Measurements from ENCODE around the gene RFX2.

Gene RFX2

GRCh38 chr19:6097911-6098310 is 12.4 kb downstream of the RFX2 start:
- no peak for DNase-seq
- H3K4me1 ChIP-seq (ENCODE audit: control insufficient read depth, insufficient read depth, low read length, poor library complexity, severe bottlenecking), result no peaks in the 10 kb centered on the region
- H3K9me3 ChIP-seq (ENCODE audit: control insufficient read depth, low read length), result no peaks in the 10 kb centered on the region
- no peak overlapping the region for H3K27ac ChIP-seq (ENCODE audit: insufficient read depth, low read length, poor library complexity, severe bottlenecking)
- H3K36me3 ChIP-seq (ENCODE audit: control insufficient read depth, insufficient read depth, low read length), result no peaks in the 10 kb centered on the region
- H3K4me3 ChIP-seq (ENCODE audit: insufficient read depth, low read depth, low read length, poor library complexity, severe bottlenecking), result no peak overlapping the region
- no peaks in the 10 kb centered on the region for H3K27me3 ChIP-seq (replicated peaks; ENCODE audit: control insufficient read depth, insufficient read depth, low read length, poor library complexity, severe bottlenecking)

GRCh38 chr19:6095760-6096159 is 14.5 kb downstream of the RFX2 start:
- H3K27ac ChIP-seq (ENCODE audit: insufficient read depth, low read length, poor library complexity, severe bottlenecking), result no peak overlapping the region
- no peak overlapping the region for H3K4me3 ChIP-seq (ENCODE audit: insufficient read depth, low read depth, low read length, poor library complexity, severe bottlenecking)
- H3K4me1 ChIP-seq (ENCODE audit: control insufficient read depth, insufficient read depth, low read length, poor library complexity, severe bottlenecking), result no peaks in the 10 kb centered on the region
- no peaks in the 10 kb centered on the region for H3K27me3 ChIP-seq (replicated peaks; ENCODE audit: control insufficient read depth, insufficient read depth, low read length, poor library complexity, severe bottlenecking)
- no peak for DNase-seq
- no peaks in the 10 kb centered on the region for H3K36me3 ChIP-seq (ENCODE audit: control insufficient read depth, insufficient read depth, low read length)
- H3K9me3 ChIP-seq (ENCODE audit: control insufficient read depth, low read length), result no peaks in the 10 kb centered on the region

- H3K27ac ChIP-seq (ENCODE audit: insufficient read depth, low read length, poor library complexity, severe bottlenecking), result no peak overlapping the region
- no peak overlapping the region for H3K4me3 ChIP-seq (ENCODE audit: insufficient read depth, low read depth, low read length, poor library complexity, severe bottlenecking)
- H3K27me3 ChIP-seq (replicated peaks; ENCODE audit: control insufficient read depth, insufficient read depth, low read length, poor library complexity, severe bottlenecking), result no peaks in the 10 kb centered on the region
- peaks cover 4% of the 10 kb centered on the region for H3K4me1 ChIP-seq (ENCODE audit: control insufficient read depth, insufficient read depth, low read length, poor library complexity, severe bottlenecking)
- no peaks in the 10 kb centered on the region for H3K36me3 ChIP-seq (ENCODE audit: control insufficient read depth, insufficient read depth, low read length)
- H3K9me3 ChIP-seq (ENCODE audit: control insufficient read depth, low read length), result no peaks in the 10 kb centered on the region
- no peak for DNase-seq
Observed at GRCh38 chr19:6092329-6093286, 17.7 kb downstream of the RFX2 start.

- Histone ChIP-seq H3K9me3 (ENCODE audit: control insufficient read depth, low read length) (no peaks in the 10 kb centered on the region), H3K4me3 (ENCODE audit: insufficient read depth, low read depth, low read length, poor library complexity, severe bottlenecking) (no peak overlapping the region), H3K4me1 (ENCODE audit: control insufficient read depth, insufficient read depth, low read length, poor library complexity, severe bottlenecking) (peaks cover 10% of the 10 kb centered on the region), H3K27ac (ENCODE audit: insufficient read depth, low read length, poor library complexity, severe bottlenecking) (no peak overlapping the region), H3K36me3 (ENCODE audit: control insufficient read depth, insufficient read depth, low read length) (no peaks in the 10 kb centered on the region), H3K27me3 (replicated peaks; ENCODE audit: control insufficient read depth, insufficient read depth, low read length, poor library complexity, severe bottlenecking) (no peaks in the 10 kb centered on the region)
- no peak for DNase-seq
Observed at GRCh38 chr19:6091771-6092291, 18.5 kb downstream of the RFX2 start.

- Histone ChIP-seq H3K9me3 (ENCODE audit: control insufficient read depth, low read length) (no peaks in the 10 kb centered on the region), H3K27ac (ENCODE audit: insufficient read depth, low read length, poor library complexity, severe bottlenecking) (no peak overlapping the region), H3K4me1 (ENCODE audit: control insufficient read depth, insufficient read depth, low read length, poor library complexity, severe bottlenecking) (peaks cover 10% of the 10 kb centered on the region), H3K27me3 (replicated peaks; ENCODE audit: control insufficient read depth, insufficient read depth, low read length, poor library complexity, severe bottlenecking) (no peaks in the 10 kb centered on the region), H3K36me3 (ENCODE audit: control insufficient read depth, insufficient read depth, low read length) (no peaks in the 10 kb centered on the region), H3K4me3 (ENCODE audit: insufficient read depth, low read depth, low read length, poor library complexity, severe bottlenecking) (no peak overlapping the region)
- no peak for DNase-seq
Observed at GRCh38 chr19:6090634-6091033, 19.7 kb downstream of the RFX2 start.

- no peak for DNase-seq
- Histone ChIP-seq H3K27me3 (replicated peaks; ENCODE audit: control insufficient read depth, insufficient read depth, low read length, poor library complexity, severe bottlenecking) (no peaks in the 10 kb centered on the region), H3K4me1 (ENCODE audit: control insufficient read depth, insufficient read depth, low read length, poor library complexity, severe bottlenecking) (peaks cover 10% of the 10 kb centered on the region), H3K36me3 (ENCODE audit: control insufficient read depth, insufficient read depth, low read length) (no peaks in the 10 kb centered on the region), H3K27ac (ENCODE audit: insufficient read depth, low read length, poor library complexity, severe bottlenecking) (no peak overlapping the region), H3K9me3 (ENCODE audit: control insufficient read depth, low read length) (no peaks in the 10 kb centered on the region), H3K4me3 (ENCODE audit: insufficient read depth, low read depth, low read length, poor library complexity, severe bottlenecking) (no peak overlapping the region)
Observed at GRCh38 chr19:6088602-6089049, 21.7 kb downstream of the RFX2 start.

- peaks cover 10% of the 10 kb centered on the region for H3K4me1 ChIP-seq (ENCODE audit: control insufficient read depth, insufficient read depth, low read length, poor library complexity, severe bottlenecking)
- H3K27ac ChIP-seq (ENCODE audit: insufficient read depth, low read length, poor library complexity, severe bottlenecking), result peak overlapping the region; percentile 27
- H3K4me3 ChIP-seq (ENCODE audit: insufficient read depth, low read depth, low read length, poor library complexity, severe bottlenecking), result peak overlapping the region; percentile 19
- no peaks in the 10 kb centered on the region for H3K9me3 ChIP-seq (ENCODE audit: control insufficient read depth, low read length)
- DNase-seq, result no peak
- H3K36me3 ChIP-seq (ENCODE audit: control insufficient read depth, insufficient read depth, low read length), result no peaks in the 10 kb centered on the region
- no peaks in the 10 kb centered on the region for H3K27me3 ChIP-seq (replicated peaks; ENCODE audit: control insufficient read depth, insufficient read depth, low read length, poor library complexity, severe bottlenecking)
Observed at GRCh38 chr19:6087074-6087571, 23.2 kb downstream of the RFX2 start.

GRCh38 chr19:6086068-6086788 is 24.1 kb downstream of the RFX2 start:
- Histone ChIP-seq H3K27ac (ENCODE audit: insufficient read depth, low read length, poor library complexity, severe bottlenecking) (no peak overlapping the region), H3K36me3 (ENCODE audit: control insufficient read depth, insufficient read depth, low read length) (no peaks in the 10 kb centered on the region), H3K4me1 (ENCODE audit: control insufficient read depth, insufficient read depth, low read length, poor library complexity, severe bottlenecking) (peaks cover 10% of the 10 kb centered on the region), H3K4me3 (ENCODE audit: insufficient read depth, low read depth, low read length, poor library complexity, severe bottlenecking) (peak overlapping the region; percentile 19), H3K27me3 (replicated peaks; ENCODE audit: control insufficient read depth, insufficient read depth, low read length, poor library complexity, severe bottlenecking) (no peaks in the 10 kb centered on the region), H3K9me3 (ENCODE audit: control insufficient read depth, low read length) (no peaks in the 10 kb centered on the region)
- DNase-seq, result no peak

- H3K27ac ChIP-seq (ENCODE audit: insufficient read depth, low read length, poor library complexity, severe bottlenecking), result no peak overlapping the region
- peaks cover 10% of the 10 kb centered on the region for H3K4me1 ChIP-seq (ENCODE audit: control insufficient read depth, insufficient read depth, low read length, poor library complexity, severe bottlenecking)
- H3K36me3 ChIP-seq (ENCODE audit: control insufficient read depth, insufficient read depth, low read length), result no peaks in the 10 kb centered on the region
- H3K27me3 ChIP-seq (replicated peaks; ENCODE audit: control insufficient read depth, insufficient read depth, low read length, poor library complexity, severe bottlenecking), result no peaks in the 10 kb centered on the region
- H3K4me3 ChIP-seq (ENCODE audit: insufficient read depth, low read depth, low read length, poor library complexity, severe bottlenecking), result no peak overlapping the region
- DNase-seq, result no peak
- no peaks in the 10 kb centered on the region for H3K9me3 ChIP-seq (ENCODE audit: control insufficient read depth, low read length)
Observed at GRCh38 chr19:6084821-6085220, 25.5 kb downstream of the RFX2 start.

Data from effector memory CD4-positive, alpha-beta T cell (primary cell).